Left kidney (tissue), 2 donors: ENCODE results near the gene PHF11. TPM values are rescaled to one million over a fixed set of nuclear protein-coding genes. Genes with fewer than 3 reads are reported as not detected.
"Not testable (repeated sequence)": the region's sequence is repeated elsewhere in the genome, so short reads cannot be mapped to it uniquely, and the experiment has no call there.

Experiments
- DNase-seq: peaks from one replicate; pipeline ENCODE4 v3.0.0-alpha.2; 2013
- polyA plus RNA-seq: library from polyadenylated mRNA; unstranded; fragments of 120-200 nt; gene quantifications from one replicate; pipeline ENCODE4 v1.2.1, GENCODE V29; 2013; ENCODE audit not compliant: insufficient read length

Gene PHF11
- polyA plus RNA-seq, 1 donor, result 65.1 TPM

DNA sequence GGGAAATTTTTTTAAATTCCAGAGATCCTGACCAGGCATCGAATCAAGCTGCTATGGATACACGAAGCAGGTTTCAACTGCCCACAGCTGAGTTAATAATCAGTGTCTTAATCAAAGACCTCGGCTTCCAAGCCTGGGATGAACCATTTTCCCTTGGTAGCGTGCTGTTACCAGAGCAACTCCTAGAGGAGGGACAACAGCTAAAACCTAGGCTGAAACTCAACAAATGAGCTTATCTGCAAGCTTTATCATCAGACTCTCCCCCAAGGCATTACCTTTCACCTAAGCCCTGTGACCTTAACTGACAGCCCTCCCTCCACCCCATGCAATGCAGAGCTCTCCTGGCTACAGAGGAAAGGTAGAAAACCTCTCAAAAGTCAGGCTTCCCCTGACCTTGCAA is 49.9 kb downstream of the PHF11 start:
- no peak for DNase-seq

DNA sequence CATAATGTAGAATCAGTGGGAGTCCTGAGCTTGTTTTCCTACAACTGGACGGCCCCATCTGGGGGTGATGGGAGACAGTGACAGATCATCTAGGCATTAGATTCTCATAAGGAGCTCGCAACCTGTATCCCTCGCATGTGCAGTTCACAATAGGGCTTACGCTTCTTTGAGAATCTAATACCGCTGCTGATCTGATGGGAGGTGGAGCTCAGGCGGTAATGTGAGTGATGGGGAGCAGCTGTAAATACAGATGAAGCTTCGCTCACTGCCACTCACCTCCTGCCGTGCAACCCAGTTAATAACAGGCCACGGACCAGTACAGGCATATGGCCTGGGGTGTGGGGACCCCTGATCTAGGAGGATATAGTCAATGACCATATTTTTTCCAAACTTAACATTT is 50.8 kb downstream of the PHF11 start:
- DNase-seq, result no peak

GRCh38 chr13:49549289-49549688 is 53.5 kb downstream of the PHF11 start:
- no peak for DNase-seq

- DNase-seq, result no peak
Measured at GRCh38 chr13:49550942-49551644, 55.3 kb downstream of the PHF11 start.

- DNase-seq, result no peak
Measured at GRCh38 chr13:49553888-49554287, 58.1 kb downstream of the PHF11 start.

DNA sequence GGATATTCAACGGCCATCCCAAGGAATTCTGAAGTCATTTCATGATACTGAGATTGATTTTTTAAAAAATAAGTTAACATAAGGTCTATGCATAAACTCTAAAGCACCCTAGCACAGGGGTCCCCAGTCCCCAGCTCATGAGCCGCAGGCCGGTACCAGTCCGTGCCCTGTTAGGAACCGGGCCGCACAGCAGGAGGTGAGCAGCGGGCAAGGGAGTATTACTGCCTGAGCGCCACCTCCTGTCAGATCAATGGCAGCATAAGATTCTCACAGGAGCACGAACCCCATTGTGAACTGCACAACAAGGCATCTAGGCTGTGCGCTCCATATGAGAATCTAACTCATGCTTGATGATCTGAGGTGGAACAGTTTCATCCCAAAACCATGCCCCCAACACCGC is 58.6 kb downstream of the PHF11 start:
- no peak for DNase-seq

DNA sequence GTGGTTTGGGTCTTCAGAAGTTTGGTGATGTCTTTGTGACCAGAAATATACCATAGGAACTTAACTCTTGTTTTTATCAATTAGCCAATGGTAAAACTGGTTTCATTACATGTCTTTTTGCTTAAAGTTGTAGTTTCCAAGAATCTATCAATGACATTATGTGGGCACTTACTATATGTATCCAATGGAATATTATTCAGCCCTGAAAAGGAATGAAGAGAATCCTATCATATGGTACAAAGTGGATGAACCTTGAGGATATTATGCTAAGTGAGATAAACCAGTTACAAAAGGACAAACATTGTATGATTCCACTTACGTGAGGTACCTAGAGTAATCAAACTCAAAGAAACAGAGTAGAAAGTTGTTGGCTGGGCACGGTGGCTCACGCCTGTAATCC is 63.3 kb downstream of the PHF11 start:
- no peak for DNase-seq

GRCh38 chr13:49560270-49561061 is 64.7 kb downstream of the PHF11 start:
- DNase-seq, result no peak

- no peak for DNase-seq
Measured at GRCh38 chr13:49561062-49561410, 65.3 kb downstream of the PHF11 start.

GRCh38 chr13:49563516-49563915 is 67.8 kb downstream of the PHF11 start:
- no peak for DNase-seq

- not testable (repeated sequence) for DNase-seq
Measured at GRCh38 chr13:49565461-49565860, 69.7 kb downstream of the PHF11 start.

- no peak for DNase-seq
Measured at GRCh38 chr13:49566461-49566860, 70.7 kb downstream of the PHF11 start.

- DNase-seq, result no peak
Measured at GRCh38 chr13:49567491-49567890, 71.7 kb downstream of the PHF11 start.

DNA sequence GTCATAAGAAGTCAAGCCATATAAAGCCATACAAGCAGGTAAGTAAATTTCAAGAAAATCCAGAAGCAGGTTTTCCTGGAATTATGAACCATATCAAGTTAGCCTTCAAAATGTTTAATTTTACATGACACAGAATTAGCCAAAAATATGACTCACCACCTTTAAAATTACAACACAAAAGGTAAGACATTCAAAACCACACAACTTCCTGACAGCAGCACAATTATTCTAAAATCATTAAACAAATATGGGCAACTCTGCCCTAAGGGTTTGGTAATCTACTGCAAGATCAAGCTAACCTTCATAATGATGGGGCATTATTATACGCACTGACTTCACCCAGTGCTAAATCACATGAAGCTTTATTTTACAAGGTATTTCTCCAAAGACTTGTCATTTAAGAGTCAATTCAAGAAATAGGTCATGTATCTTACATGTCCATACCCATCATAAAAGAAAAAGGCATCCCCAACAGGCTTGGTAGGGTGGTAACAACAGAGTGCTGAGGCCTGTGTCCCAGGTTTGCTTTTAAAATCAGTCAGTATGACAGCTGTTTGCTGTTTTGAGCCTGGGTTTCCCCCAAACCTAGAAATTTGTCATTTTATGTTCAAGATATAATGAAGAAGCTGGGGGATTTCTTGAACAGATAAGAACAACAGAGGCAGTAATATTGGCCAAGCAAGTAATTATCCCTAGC is 74.4 kb downstream of the PHF11 start:
- no peak for DNase-seq

- no peak for DNase-seq
Measured at GRCh38 chr13:49571299-49572240, 75.8 kb downstream of the PHF11 start.

Other genes starting within 250 kb of the PHF11 start
- gene CDADC1, start 248.0 kb upstream of the PHF11 start, polyA plus RNA-seq, result 16.5 TPM
- 20.7 TPM for gene CAB39L, start 51.9 kb upstream of the PHF11 start, polyA plus RNA-seq
- gene SETDB2, start 51.7 kb upstream of the PHF11 start, polyA plus RNA-seq, result 30.1 TPM
- gene RCBTB1, start 89.6 kb downstream of the PHF11 start, polyA plus RNA-seq, result 53.1 TPM
- 0.70 TPM for gene ARL11, start 132.6 kb downstream of the PHF11 start, polyA plus RNA-seq
- gene EBPL, start 195.5 kb downstream of the PHF11 start, polyA plus RNA-seq, result 41.9 TPM